Urothelium cell line (cell line): ENCODE measurements around the gene FARP1.
"Not testable (repeated sequence)": the region's sequence is repeated elsewhere in the genome, so short reads cannot be mapped to it uniquely, and the experiment has no call there.

Experiments used
- DNase-seq: peaks from one replicate; pipeline ENCODE4 v3.0.0; 2011; ENCODE audit warnings: low spot score, mixed read lengths
- FAIRE-seq: peaks from 2 replicates; lab custom pipeline; 2011; peaks lifted over from hg19 to GRCh38; lab: Jason Lieb, UNC

The FARP1 gene

DNA sequence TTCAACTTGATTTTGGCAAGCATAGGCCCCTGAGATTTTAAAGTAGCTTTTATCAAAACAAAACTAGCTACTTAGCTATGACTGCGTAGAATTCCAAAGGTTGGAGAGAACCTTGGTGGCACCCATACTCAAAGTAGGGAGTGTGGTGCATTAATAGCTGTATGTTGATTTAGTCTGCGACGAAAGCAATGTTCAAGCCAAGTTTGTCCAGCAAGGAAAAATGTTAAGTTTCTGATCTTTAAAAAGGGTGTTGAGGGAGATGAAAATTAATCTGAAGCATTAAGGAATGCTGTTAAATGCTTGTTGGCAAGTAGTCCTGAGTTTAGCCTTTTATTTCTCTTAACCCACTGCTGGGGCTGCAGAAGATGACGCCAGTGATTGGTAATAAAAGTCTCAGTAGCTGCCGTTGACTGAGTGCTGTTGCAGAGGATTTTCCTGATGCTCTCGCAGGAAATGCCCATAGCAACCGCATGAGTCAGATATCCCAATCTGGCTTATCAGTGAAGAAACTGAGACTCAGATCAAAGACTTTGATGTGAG, 110.1 kb downstream of the FARP1 start:
- DNase-seq (peak; percentile 48), FAIRE-seq (no peak)

DNA sequence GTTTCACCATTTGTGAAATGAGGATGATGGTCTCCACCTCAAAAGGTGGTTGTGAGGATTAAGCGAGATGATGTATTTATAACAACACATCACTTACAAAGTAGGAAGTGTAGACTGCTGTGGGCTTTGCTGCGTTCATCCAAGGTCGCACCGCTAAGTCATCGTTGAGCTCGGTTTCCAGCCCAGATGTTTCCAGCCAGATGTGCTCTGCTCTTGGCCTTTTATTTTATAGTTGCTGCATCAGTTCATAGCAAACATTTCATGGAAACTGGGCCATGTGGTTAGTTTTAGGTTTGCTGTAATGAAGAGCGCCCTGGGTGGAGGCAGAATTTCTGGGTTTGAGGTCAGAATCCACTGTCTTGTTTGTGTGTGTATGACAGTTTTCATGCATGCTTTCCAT, 110.6 kb downstream of the FARP1 start:
- DNase-seq (no peak), FAIRE-seq (no peak)

DNA sequence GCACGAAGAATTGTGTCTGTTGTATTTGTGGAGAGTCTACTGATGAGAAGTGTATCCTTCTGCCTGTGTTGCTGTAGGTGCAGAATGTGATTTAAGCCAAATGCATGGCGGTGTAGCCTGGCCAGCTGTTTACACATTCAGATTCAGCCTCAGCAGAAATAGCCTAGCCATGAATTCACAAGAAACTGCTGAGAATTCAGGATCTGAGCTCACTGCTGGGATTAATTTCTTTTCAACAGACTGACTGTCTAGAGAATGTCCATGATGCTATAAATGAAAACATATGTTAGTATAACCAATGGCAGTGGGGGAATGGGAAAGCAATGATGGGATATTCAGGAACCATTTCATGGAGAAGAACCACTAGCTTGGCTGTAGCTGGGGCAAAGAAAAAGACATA, 111.6 kb downstream of the FARP1 start:
- DNase-seq (no peak), FAIRE-seq (no peak)

DNA sequence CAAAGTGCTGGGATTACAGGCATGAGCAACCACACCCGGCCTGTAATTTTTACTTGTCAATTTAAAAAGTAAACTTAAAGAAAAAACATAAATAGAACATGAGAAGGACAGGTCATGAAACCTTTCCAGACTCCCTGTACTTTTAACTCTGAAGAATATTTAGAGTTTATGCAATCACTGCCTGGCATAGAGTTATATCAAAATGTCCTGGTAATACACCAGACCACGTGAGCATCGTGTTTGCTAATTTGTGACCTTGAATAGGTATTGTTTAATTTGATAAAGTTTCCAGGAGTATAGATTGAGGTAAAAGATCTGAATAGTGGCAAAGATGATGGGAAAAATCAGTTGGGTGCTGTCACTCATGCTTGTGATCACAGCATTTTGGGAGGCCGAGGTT, 115.3 kb downstream of the FARP1 start:
- DNase-seq (no peak), FAIRE-seq (no peak)

DNA sequence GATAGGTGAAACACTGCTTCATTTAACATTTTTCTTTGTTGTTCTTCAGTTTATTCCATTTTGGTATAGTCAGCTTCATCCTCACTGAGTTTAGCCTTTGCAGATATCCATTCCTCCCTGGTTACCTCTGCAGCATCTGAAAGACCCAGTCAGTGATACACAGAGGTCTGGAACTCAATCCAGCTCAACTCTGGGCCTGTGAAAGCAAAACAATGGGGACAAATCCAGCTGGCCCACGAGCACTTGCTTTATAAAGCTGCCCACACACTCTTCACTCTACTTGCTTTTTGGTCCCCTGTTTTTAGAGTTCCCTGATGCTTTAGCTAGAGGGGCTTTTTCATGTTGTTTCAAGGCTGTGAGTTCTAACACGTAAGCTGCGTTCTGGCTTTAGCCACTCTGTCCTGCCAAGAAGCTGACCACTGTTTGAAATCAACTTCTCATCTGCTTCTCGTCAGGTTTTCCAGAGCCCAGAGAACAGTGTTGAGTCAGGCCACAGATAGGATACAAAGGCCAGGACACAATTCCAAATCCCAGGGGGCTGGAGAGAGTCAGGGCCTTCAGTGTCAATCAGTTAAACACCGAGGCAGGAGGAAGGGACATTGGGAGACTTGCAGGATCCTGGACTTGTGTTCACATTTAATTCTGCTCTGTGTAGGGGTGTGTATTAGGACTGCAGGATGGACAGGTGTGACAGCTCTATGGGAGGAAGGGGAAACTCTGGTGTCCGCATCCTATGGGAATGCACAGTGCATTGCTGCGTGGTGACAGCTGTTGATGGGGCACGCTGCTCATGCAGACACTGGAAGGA, 117.7 kb downstream of the FARP1 start:
- FAIRE-seq (no peak), DNase-seq (no peak)

DNA sequence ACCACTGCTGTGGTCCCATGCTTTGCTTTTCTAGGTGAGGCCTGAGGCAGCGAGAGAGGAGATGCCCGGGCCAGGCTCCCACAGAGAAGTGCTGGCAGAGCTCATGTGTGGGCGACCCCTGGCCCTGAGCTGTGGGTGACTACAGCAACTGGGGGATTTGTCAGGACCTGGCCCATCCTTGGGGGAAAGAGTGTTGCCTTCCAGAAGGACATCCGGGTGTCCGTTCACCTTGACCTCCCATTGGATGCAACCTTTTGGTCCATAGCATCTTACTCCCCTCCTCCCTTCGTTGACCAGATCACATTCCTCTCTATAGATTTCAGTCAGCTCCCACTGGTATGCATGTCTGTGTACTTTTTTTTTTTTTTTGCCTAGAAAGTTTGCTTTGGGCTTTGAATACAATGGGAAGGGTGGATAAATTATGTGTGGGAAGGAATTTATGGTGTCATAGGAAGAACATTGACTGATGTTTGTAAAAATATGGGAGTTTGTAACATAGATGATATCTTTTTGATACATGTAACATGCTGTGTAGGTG, 118.3 kb downstream of the FARP1 start:
- DNase-seq (no peak), FAIRE-seq (no peak)

DNA sequence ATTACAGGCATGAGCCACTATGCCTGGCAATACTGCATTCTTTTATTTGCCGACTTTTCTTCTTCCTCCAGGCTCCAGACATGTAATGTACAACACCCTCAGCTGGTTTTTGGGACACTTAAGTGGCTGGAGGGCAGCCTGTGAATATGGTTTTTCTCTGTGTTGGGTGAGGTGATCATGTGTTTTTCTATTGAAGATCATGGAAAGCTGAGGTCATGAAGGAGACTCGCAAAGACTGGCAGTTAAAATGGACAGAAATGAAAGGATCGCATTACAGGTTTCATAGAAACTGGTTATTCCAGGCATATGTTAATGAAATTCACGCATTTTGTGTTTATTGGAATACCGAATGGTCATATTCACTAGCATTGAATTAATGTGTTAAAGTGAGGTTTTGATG, 119.4 kb downstream of the FARP1 start:
- DNase-seq (no peak), FAIRE-seq (no peak)

DNA sequence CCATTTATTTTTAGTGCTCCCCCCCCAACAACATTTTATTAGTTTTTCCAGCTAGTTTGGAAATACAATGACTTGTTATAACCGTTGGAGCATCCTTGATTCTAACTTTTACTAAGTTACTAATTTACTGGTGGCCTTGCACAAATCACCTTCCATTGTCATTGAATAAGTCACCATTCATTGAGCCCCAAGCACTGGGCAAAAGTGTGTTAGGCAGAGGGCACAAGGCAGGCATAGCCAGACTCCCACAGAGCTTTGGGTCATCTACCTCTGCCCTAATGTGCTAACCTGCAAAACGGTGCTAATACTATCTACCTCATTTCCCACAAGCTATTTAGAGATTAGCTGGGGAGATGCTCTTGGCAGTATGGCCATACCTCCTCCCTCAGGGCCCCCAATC, 120.9 kb downstream of the FARP1 start:
- no peak for FAIRE-seq
- DNase-seq = no peak

DNA sequence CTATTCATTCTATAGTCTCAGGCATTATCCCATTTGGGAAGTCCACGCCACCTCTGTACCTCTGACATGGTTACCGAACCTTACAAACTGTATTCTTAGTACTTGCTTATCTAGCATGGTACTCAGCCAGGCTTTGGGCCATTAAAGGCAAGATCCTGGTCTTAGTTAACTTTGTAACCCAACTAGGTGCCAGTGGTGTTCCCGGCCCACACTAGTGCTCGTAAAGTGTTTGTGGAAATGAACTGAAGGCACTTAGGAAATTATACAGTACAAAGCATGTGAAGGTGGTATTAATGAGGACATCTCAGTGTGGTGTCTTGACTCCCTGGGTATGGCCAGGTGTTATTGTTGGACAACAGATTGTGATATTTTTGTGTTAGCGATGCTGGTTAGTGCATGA, 122.0 kb downstream of the FARP1 start:
- no peak for DNase-seq
- no peak for FAIRE-seq

DNA sequence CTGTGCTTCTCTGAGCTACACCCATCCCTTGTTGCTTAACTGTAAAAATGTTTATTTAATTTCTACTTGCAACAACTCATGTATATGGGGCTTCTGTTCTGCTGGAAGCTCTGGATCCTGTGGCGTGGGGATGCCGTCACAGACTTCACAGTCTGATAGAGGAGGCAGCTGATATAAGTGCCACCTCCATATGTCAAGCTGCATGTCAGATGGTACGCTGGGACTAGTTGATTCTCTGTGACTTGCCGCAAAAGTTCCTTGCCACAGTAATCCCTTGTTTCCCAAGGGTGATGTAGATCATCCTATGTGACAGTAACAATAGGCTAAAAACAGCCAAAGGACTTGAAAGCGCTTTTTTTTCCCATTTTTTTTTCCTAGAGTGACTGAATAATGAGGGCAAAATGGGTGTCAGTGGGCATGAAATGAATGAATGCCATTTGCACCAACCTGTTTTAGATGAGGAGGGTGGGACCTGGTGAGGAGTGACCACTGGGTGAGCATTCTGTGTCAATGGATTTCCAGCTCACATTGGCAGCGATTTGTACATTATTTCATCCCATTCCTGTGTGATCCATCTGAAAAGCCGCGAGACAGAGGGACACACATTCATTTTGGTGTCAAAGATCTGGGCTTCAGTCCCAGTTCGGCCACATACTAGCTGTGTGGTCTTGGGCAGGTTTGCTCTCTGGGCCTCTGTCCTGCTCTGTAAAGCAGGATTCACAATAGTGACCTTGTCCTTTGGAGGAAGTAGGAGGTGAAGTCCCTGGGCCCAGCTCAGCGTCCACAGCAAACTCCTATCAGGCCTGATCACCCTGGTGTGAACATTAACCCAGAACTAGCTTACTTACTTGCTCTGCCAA, 123.0 kb downstream of the FARP1 start:
- no peak for DNase-seq

DNA sequence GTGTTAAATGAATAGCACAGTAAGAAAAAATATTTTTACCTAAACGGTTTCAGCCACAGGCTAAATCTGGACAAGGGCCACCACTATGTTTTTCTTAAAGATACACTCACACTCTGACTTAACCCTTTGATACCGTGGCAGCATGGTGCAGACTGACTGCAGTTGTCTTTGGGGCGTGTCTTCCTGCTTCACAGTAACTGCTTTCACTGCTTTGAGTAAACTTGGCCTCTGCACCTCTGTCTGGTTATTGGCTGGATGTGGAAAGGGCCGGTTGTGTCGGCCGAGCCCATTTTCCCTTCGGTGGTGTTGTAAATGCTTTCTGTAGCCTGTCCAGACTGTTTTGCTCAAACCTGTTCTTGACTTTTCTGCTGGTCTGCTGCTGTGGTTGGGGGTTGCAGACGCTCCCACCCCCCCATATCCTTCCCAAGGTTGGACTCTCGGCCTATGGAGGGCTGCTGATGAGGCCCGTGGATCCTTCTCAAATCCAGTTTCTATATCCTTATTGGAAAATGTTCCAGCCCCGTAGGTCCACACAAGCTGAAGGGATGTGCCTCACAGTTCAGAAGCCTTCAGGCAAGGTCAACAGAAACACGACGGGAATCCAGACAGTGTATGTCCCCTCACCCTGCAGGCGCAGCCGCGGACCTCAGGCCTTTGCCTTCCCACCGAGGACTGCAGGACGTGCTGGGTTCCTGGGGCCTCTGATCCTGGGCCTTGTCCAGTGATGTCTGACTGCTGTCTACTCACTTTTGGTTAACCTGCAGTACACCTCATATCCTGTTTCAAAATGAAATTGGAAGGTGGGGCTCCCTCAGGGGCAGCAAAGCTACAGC, 124.4 kb downstream of the FARP1 start:
- no peak for FAIRE-seq
- DNase-seq = no peak

More for the DNA sequence above, 123.0 kb downstream of the FARP1 start:
- no peak for FAIRE-seq

DNA sequence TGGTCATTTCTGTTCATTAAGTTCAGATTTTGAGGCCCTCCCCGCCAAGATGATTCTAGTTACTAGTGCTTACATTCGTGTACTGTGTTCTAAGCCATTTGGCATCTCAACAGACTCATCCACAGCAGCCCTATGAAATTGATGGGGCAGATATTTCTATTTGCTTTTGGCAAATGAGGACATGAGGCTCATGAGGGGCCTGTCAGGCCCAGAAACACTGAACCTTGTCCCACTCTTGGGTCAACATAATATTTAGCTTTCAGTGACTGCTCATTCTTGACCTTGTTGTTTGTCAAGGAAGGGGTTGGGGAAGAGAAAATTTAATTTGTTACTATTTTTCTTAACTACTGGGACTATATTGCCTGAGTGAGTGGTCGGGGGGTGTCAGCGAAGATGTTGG, 126.5 kb downstream of the FARP1 start:
- no peak for DNase-seq
- FAIRE-seq = no peak

DNA sequence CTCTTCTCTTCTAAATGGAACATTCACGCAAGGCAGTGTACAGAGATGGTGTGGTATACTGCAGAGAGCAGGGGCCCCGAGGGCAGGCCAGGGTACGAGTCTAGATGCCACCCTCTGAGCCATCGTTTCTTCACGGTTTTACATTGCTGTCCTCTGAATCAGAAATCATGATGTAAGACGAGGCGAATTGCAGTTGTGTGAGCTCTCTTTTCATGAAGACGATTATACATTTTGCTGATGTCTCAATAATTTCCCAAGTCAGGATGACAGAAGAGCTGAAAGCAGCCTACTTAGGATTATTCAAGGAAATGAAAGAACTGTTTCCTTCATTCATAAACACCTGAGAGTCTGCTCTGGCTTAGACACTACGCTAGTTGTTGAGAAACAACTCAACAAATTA, 127.9 kb downstream of the FARP1 start:
- DNase-seq (no peak), FAIRE-seq (no peak)

DNA sequence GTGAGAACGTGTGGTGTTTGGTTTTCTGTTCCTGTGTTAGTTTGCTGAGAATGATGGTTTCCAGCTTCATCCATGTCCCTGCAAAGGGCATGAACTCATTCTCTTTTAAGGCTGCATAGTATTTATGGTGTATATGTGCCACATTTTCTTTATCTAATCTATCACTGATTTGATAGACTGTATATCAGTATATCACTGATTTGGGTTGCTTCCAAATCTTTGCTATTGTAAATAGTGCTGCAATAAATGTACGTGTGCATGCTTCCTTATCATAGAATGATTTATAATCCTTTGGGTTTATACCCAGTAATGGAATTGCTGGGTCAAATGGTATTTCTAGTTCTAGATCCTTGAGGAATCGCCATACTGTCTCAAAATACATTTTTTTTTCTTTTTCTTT, 128.8 kb downstream of the FARP1 start:
- DNase-seq, FAIRE-seq: not testable (repeated sequence)

DNA sequence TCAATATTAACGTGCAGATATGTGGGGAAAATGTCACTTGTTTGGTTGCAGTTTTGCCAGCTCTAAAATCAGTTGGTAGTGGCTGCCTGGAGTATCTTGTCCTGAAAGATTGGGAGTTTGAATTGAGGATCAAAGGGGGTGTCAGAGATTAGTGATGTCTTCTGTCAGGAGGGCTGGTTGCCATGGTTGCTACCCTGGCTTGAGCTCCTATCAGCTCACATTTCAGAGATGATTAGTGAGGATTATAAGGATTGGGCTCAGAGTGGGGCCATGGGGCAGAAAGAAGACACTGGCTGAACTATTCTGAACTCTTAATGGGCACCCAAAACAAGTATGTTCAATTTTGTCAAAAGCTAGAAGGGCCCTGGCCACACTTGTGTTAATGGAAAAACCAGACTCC, 129.7 kb downstream of the FARP1 start:
- DNase-seq = no peak
- no peak for FAIRE-seq

DNA sequence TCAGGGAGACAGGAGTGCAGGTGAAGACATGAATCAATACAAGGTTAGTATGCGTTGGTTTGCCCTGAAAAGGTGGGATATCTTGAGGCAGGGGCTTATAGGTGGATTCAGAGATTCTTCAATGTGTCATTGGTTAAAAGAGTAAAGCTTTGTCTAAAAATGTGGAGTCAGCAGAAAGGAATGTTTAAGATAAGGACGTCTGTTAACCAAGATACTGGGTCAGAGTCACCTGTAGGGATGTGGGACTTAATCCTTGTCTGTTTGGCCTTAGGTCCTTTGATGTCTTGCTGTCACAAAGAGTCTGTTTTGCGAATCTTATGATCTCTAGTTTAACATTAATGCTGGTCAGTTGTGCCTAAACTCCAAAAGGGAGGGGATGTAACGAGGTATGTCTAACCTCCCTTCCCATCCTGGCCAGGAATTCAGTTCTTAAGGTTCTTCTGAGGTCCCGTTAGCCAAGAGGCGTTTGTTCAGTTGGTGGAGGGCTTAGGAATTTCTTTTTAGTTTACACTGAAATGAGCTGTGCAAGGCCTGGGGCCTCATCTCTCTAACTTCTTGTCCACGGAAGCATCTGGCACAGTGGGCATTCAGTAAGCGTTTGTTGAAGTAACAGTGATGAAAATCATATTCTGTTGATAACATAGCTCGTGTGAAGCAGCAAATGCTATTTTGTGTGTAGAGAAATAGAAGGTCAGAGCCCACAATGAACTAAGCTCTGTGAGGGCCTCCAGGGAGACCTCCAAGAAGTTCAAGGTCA, 130.4 kb downstream of the FARP1 start:
- DNase-seq (no peak), FAIRE-seq (no peak)

DNA sequence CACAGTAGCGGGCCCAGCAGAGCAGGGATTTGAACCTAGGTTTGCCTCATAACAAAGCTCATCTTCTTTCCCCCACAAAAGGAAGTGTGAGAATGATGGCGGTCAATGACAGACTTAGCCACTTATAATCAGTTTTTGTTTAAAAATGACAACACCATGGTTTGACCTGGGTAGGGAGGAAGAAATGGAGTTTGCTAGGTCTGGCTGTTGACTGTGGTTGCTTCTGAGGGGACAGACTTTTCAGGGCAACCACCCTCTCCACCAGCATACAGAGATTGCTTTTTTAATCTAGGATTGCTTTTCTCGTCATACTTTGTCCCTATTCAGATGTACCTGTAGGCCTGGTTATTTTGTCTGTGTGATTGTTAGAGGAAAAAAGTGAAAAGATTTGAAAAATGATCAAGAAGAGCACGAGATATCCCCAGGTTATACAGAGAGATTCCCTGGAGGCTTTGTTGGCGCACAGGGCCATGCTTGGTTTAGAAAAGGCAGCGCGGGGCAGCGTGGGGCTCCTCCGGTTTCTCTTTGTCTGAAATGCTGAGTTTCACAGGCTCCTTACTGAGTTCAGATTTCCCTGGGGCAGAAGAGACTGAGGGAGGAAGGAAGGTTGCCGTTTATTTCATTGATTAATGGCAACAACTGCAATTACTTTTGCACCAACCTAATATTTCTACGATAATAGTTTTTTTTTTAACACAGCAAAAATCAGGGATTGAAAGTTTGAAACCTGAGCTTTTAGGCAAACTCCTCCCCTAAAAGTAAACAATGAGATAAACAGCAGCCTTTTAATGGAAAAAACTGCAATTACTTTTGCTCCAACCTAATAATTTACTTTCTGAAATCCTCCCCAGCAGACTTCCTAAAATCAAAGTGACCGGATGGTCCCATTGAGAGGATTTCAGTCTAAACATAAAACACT, 131.2 kb downstream of the FARP1 start:
- DNase-seq = no peak
- FAIRE-seq = no peak

DNA sequence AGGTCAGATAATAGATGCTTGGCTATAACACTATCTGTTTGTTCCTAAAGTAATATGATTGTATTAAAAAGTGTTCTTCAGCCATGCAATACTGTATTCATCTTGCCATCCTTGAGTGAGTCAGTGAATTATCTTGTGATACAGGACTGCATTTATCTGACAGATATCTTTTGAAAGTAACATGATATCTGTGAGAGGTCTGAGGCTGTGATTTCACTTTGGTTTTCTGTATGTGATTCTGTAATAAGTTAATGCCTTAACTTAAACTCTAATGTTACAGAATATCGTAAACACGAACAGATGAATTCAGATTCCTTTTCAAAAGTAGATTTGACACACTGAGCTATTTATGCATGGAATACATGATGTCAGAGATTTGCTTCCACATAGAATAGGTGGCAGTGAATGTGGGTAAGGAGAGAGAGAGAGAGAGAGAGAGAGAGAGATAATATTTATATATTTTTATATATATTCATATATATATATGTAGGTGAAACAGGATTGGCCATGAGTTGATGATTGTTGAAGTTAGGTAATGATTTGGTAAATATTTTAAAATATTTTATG, 132.1 kb downstream of the FARP1 start:
- DNase-seq (no peak), FAIRE-seq (no peak)
